Lower leg skin (tissue), 3 donors: ENCODE measurements around the gene TWSG1.

Source experiments
- CTCF ChIP-seq, 3 donors: fragments of 450-650 bp; IDR thresholded peaks; one replicate each; pipeline ENCODE4 v1.5.1; 2016; ENCODE audit warnings: antibody characterized with exemption in 3 of 3, mild to moderate bottlenecking in 3 of 3, moderate library complexity in 2 of 3
- POLR2A ChIP-seq, 2 donors: fragments of 450-650 bp; IDR thresholded peaks; one replicate each; pipeline ENCODE4 v1.6.1; 2016 to 2017; ENCODE audit warnings: antibody characterized with exemption in 2 of 2, mild to moderate bottlenecking in 1 of 2, moderate library complexity in 1 of 2

- TF ChIP-seq POLR2A (IDR thresholded peaks at IDR 0.05) (no peak), CTCF (IDR thresholded peaks at IDR 0.05) (no peak)
Observed at GRCh38 chr18:9426753-9427152, 92.2 kb downstream of the TWSG1 start.
